Adipose tissue (tissue), 3 donors: ENCODE results near the gene NR2F6. TPM values are rescaled to one million over a fixed set of nuclear protein-coding genes. Genes with fewer than 3 reads are reported as not detected.
A peak's percentile ranks its signal among the peaks of the same experiment; 100 is the strongest.

Experiments used
- H3K27ac ChIP-seq: one replicate; pipeline ENCODE4 v1.5.1; 2013; ENCODE audit warnings: low read depth, low read length
- WGBS, 3 donors: extraction: QIAGEN DNeasy Blood & Tissue Kit; methylation state at CpG; one replicate each; pipeline ENCODE4 v1.1.7; 2013; 5-methylcytosine and 5-hydroxymethylcytosine counted together
- polyA plus RNA-seq, 3 donors: library from polyadenylated mRNA; stranded (reverse); fragments of 200-250 nt; gene quantifications; one replicate each; pipeline ENCODE4 v1.2.3, GENCODE V29; 2013
- donor health status: healthy with polysubstance abuse.
- donor health status: Bipolar disorder and iron deficiency.
- donor health status: healthy.

NR2F6 gene
- polyA plus RNA-seq, 3 donors, result 11.0 to 44.8 (median 30.2) TPM

GRCh38 chr19:17243211-17243829 lies 2.4 kb downstream of the NR2F6 start:
- WGBS, 3 donors, result 18 to 61% (median 38%) methylated on average over 8 of the region's 8 CpGs

GRCh38 chr19:17242431-17243208 lies 3.1 kb downstream of the NR2F6 start:
- no peak overlapping the region for H3K27ac ChIP-seq
- 47 to 65% (median 62%) methylated on average over 8 of the region's 8 CpGs for WGBS, 3 donors

More at GRCh38 chr19:17243211-17243829, 2.4 kb downstream of the NR2F6 start:
- H3K27ac ChIP-seq, result no peak overlapping the region

- H3K27ac ChIP-seq, result no peak overlapping the region
- 96 to 99% (median 97%) methylated on average over 6 of the region's 6 CpGs for WGBS, 3 donors
Observed at GRCh38 chr19:17240826-17241399, 4.8 kb downstream of the NR2F6 start.

DNA sequence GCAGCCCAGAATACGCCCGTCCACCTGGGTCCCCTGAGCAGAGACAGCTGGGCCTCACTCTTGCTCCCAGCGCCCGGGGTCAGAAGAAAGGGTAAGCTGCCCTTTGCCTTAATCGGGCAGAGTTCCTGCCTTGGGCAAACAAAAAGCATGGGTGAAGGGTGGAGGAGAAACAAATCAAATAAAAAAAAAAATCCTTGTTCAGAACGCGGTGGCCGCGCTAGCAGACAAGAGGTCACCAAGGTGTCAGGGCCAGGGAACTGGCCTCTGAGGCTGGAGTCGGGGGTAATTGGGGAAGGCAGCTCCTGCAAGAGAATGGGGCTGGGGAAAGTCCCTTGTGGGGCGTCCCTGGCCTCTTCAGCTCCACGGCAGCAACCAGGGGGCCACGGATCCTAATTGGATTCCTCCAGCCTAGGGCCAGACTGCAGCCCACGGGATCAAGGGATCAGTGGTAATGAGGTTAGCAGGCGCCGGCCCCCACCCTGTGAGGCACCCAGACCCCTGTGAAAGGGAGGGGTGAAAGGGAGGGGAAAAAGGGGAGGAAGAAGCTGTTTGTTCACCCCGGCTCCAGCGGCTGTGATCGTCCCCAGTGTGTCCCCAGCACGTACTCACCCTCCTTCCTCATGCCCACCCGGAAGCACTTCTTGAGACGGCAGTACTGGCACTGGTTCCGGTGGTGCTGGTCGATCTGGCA lies 5.5 kb downstream of the NR2F6 start:
- WGBS, 3 donors, result 35 to 77% (median 68%) methylated on average over 24 of the region's 24 CpGs
- no peak overlapping the region for H3K27ac ChIP-seq

DNA sequence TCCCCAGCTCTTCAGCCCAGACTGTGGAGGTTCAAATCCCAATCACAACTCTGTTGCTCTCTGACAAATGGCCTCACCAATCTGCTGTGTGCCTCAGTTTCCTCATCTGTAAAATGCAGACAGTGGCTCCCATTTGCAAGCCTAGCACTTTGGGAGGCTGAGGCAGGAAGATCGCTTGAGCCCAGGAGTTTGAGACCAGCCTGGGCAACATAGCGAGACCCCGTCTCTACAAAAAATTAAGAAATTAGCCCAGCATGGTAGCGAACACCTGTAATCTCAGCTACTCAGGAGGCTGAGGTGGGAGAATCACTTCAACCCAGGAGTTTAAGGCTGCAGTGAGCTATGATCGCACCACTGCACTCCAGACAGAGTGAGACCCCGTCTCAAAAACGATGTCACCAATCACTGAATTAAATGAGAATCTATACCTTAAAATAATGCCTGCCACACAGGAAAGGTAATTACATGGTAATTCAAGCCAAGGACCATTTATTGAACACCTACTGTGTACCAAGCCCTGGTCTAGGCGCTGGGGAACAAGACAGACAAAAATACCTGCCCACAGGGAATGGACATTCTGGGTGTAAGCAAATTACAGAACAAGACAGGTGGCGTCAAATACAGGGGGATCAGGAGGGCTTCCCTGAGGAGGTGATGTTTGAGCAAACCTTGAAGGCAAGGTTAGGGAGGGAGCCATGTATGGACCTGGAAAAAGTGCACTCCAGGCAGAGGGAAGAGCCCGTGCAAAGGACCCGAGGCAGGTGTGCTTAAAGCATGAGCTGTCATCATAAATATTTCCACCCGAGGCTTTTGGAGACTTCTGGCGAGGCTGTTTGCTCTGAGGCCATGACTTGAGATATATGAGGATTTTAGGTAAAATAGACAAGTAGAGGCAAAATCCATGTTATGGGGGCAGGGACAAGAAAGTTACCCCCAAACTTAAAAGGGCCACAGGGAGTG lies 7.7 kb downstream of the NR2F6 start:
- no peak overlapping the region for H3K27ac ChIP-seq
- 91 to 95% (median 94%) methylated on average over 13 of the region's 13 CpGs for WGBS, 3 donors

- no peak overlapping the region for H3K27ac ChIP-seq
- 69 to 81% (median 79%) methylated on average over 18 of the region's 18 CpGs for WGBS, 3 donors
Observed at GRCh38 chr19:17236811-17237543, 8.7 kb downstream of the NR2F6 start.

DNA sequence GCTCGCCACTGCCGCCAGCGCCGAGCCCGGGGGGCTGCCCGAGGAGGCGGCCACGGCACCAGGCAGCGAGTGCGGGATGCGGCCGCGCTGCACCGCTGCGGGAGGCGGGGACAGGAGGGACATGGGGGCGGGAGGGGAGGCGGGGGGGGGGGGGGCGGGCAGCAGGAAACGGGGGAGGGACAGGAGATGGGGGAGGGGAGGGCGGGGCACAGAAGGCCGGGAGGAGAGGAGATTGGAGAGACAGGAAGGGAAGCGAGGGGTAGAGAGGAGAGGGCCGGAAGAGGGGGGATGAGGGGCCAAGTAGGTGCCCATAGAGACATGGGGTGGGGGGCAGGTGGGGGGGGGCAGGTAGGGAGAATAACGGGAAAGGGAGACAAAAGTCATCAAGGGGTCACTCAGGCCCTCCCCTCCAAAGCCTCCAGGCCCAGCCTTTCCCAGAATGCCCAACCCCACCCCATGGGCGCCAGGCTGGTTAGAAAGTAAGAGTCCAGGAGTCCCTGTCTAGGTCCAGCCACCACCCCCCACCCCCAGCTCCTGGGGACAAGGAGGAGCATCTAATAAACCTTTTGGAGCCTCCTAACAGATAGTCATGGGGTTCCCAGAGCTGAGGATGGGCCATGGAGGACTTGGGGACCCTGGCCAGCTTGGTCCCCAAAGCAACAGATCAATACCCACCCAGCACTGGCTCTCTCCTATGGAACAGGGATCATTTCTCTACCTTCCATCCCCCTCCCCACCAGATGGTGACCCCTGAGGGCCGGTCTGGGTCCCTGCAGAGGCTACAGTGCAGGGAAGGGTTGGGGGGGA lies 9.5 kb downstream of the NR2F6 start:
- H3K27ac ChIP-seq, result no peak overlapping the region
- WGBS, 3 donors, result 7 to 10% (median 8%) methylated on average over 19 to 22 of the region's 27 CpGs

DNA sequence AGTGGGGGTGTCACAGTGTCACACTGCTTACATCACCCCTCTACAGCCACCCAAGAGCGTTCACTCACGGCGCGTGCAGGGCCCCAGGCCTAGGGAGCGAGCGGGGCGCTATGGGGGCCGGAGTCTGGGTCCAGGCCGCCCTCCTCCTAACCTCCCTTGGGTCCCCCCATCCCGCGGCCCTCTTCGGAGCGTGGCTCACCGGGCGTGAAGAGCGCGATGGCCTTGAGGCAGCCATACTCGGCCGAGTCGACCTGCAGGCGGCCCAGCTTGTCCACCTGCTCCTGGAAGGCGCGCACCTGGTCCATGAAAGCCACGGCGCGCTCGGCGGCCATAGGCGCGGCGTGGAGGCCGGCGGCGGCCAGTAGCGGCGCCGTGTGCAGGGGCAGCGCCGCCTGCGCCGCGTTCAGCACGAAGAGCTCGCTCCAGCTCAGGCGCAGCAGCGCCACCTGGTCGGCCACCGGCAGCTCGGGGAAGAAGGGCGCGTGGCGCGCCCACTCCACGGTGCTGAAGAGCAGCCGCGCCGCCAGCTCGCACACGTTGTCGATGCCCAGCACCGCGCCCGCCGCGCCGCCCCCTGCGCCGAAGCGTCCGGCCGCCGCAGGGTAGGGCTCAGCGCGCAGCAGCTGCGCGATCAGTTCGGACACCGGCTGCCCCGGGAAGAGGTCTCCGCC lies 10.3 kb downstream of the NR2F6 start:
- 3 to 7% (median 7%) methylated on average over 51 to 80 of the region's 80 CpGs for WGBS, 3 donors

DNA sequence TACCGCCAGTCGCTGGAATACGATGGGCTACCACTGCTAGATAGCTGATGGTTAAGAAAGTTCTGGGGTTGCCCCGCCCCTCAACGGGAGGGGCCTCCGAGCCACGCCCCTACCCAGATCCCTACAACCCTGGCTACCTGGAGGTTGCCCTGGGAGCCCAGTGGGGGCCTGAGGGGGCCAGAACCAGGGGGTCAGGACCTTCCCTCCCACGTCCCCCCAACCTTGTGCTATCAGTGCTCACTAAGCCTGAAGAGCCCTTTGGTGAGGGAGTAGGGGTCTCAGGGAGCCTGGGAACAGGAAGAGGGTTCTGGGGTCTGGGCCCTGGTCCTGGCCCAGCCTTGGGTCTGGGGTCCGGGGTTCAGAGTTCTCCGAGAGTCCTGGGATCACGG lies 10.8 kb downstream of the NR2F6 start:
- 19 to 43% (median 24%) methylated on average over 11 of the region's 11 CpGs for WGBS, 3 donors
- no peak overlapping the region for H3K27ac ChIP-seq

More for the DNA sequence above, 10.3 kb downstream of the NR2F6 start:
- H3K27ac ChIP-seq, result no peak overlapping the region

- no peak overlapping the region for H3K27ac ChIP-seq
- WGBS, 3 donors, result 82 to 91% (median 87%) methylated on average over 25 of the region's 25 CpGs
Observed at GRCh38 chr19:17232258-17232657, 13.5 kb downstream of the NR2F6 start.

- H3K27ac ChIP-seq, result no peak overlapping the region
- WGBS, 3 donors, result 93 to 98% (median 95%) methylated on average over 3 of the region's 3 CpGs
Observed at GRCh38 chr19:17229890-17230289, 15.8 kb downstream of the NR2F6 start.

GRCh38 chr19:17227798-17228367 lies 17.8 kb downstream of the NR2F6 start:
- no peak overlapping the region for H3K27ac ChIP-seq

GRCh38 chr19:17226002-17226933 lies 19.5 kb downstream of the NR2F6 start, which contains the start of gene OCEL1:
Gene OCEL1, plus strand, starts transcription at chr19:17226226. Its CDS starts 22 bp downstream, at chr19:17226248.
- H3K27ac ChIP-seq, result peak within 1 kb of the TSS; percentile 32
- 0 to 1% (median 0%) methylated on average over 64 to 90 of the region's 90 CpGs for WGBS, 3 donors

More at GRCh38 chr19:17227798-17228367, 17.8 kb downstream of the NR2F6 start:
- 71 to 85% (median 82%) methylated on average over 13 of the region's 13 CpGs for whole genome bisulfite sequencing, 3 donors

DNA sequence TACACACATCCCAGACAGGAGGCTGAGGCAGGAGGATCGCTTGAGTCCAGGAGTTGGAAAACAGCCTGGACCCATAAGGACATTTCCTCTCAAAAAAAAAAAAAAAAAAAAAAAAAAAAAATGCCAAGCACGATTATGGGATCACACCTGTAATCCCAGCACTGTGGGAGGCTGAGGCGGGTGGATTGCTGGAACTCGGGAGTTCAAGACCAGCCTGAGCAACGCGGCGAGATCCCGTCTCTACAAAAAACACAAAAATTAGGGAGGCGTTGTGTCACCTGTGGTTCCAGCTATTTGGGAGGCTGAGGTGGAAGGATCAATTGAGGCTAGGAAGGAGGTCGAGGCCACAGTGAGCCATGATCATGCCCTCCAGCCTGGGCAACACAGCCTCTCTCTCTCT lies 20.7 kb downstream of the NR2F6 start:
- H3K27ac ChIP-seq, result no peak overlapping the region
- 83 to 85% (median 84%) methylated on average over 10 of the region's 10 CpGs for WGBS, 3 donors
